Measurements from ENCODE around the gene ZNF830.

The ZNF830 gene

GRCh38 chr17:34987232-34987631 is 25.9 kb downstream of the ZNF830 start:
- Histone ChIP-seq H3K27ac (ENCODE audit: low read depth, low read length, poor library complexity, severe bottlenecking) (no peak overlapping the region), H3K9me3 (ENCODE audit: low read length) (no peaks in the 10 kb centered on the region), H3K79me2 (ENCODE audit: insufficient read depth, low read length) (no peaks in the 10 kb centered on the region), H3F3A (ENCODE audit: insufficient read depth, low read length) (no peaks in the 10 kb centered on the region), H3K4me2 (ENCODE audit: low read length) (no peak overlapping the region), H3K9ac (ENCODE audit: low read length) (no peak overlapping the region), H2AFZ (ENCODE audit: low read length) (no peak overlapping the region), H3K4me3 (ENCODE audit: low read depth, low read length, poor library complexity, severe bottlenecking) (no peak overlapping the region), H3K9me2 (ENCODE audit: low read depth, low read length) (no peaks in the 10 kb centered on the region), H3K4me1 (ENCODE audit: insufficient read depth, low read length, severe bottlenecking) (peaks cover under 1% of the 10 kb centered on the region), H3K36me3 (ENCODE audit: insufficient read depth, low read length) (peaks cover 55% of the 10 kb centered on the region), H4K20me1 (ENCODE audit: insufficient read depth, low read length) (no peaks in the 10 kb centered on the region), H3K27me3 (ENCODE audit: insufficient read depth, low read length) (no peaks in the 10 kb centered on the region)
- TF ChIP-seq CTCF (IDR thresholded peaks at IDR 0.05; ENCODE audit: low read length) (no peak), EZH2 (IDR thresholded peaks at IDR 0.05; ENCODE audit: borderline replicate concordance, low read length) (no peak)

DNA sequence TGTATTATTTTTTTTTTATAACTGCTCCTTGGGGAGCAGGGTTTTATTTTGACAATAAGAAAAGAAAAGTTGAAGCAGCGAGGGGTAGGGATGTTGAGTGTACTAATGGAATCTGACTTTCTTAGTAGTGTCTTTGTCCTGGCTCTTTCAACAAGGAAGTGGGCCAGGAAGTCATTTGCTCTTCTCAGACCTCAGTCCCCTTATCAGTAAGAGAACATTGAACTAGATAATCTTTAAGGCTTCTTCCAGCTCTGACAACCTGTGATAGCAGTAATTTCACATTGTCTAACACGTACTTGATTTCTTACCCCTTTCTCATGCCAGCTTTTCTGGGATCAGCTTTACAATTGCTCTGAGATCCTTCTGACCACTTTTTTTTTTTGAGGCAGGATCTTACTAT is 27.3 kb downstream of the ZNF830 start:
- Histone ChIP-seq H3K9me2 (ENCODE audit: low read depth, low read length) (no peaks in the 10 kb centered on the region), H3K27me3 (ENCODE audit: insufficient read depth, low read length) (no peaks in the 10 kb centered on the region), H2AFZ (ENCODE audit: low read length) (no peak overlapping the region), H3F3A (ENCODE audit: insufficient read depth, low read length) (no peaks in the 10 kb centered on the region), H3K4me3 (ENCODE audit: low read depth, low read length, poor library complexity, severe bottlenecking) (no peak overlapping the region), H3K27ac (ENCODE audit: low read depth, low read length, poor library complexity, severe bottlenecking) (no peak overlapping the region), H4K20me1 (ENCODE audit: insufficient read depth, low read length) (no peaks in the 10 kb centered on the region), H3K36me3 (ENCODE audit: insufficient read depth, low read length) (peaks cover 58% of the 10 kb centered on the region), H3K4me2 (ENCODE audit: low read length) (no peak overlapping the region), H3K79me2 (ENCODE audit: insufficient read depth, low read length) (no peaks in the 10 kb centered on the region), H3K4me1 (ENCODE audit: insufficient read depth, low read length, severe bottlenecking) (no peaks in the 10 kb centered on the region), H3K9me3 (ENCODE audit: low read length) (no peaks in the 10 kb centered on the region), H3K9ac (ENCODE audit: low read length) (no peak overlapping the region)
- TF ChIP-seq EZH2 (IDR thresholded peaks at IDR 0.05; ENCODE audit: borderline replicate concordance, low read length), result no peak

DNA sequence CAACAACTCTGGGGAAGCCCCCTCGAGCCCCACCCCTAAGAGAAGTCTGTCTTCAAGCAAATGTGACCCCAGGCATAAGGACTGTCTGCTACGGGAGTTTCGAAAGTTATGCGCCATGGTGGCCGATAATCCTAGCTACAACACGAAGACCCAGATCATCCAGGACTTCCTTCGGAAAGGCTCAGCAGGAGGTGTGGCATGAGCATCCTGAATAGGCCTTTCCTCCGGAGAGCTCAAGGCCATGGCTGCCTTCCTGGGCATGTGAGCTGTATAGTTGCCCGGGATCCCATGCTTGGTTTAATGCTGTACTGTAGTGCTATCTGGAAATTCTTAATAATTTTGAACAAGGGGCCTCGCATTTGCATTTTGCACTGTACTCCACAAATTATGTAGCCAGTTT is 28.1 kb downstream of the ZNF830 start:
- no peaks in the 10 kb centered on the region for H3K27me3 ChIP-seq (ENCODE audit: insufficient read depth, low read length)
- TF ChIP-seq EZH2 (IDR thresholded peaks at IDR 0.05; ENCODE audit: borderline replicate concordance, low read length) (no peak), CTCF (IDR thresholded peaks at IDR 0.05; ENCODE audit: low read length) (no peak)
- H3K4me1 ChIP-seq (ENCODE audit: insufficient read depth, low read length, severe bottlenecking), result no peaks in the 10 kb centered on the region
- H3F3A ChIP-seq (ENCODE audit: insufficient read depth, low read length), result no peaks in the 10 kb centered on the region
- H3K79me2 ChIP-seq (ENCODE audit: insufficient read depth, low read length), result no peaks in the 10 kb centered on the region
- no peak overlapping the region for H3K4me3 ChIP-seq (ENCODE audit: low read depth, low read length, poor library complexity, severe bottlenecking)
- H4K20me1 ChIP-seq (ENCODE audit: insufficient read depth, low read length), result no peaks in the 10 kb centered on the region
- H2AFZ ChIP-seq (ENCODE audit: low read length), result no peak overlapping the region
- H3K27ac ChIP-seq (ENCODE audit: low read depth, low read length, poor library complexity, severe bottlenecking), result no peak overlapping the region
- no peak overlapping the region for H3K4me2 ChIP-seq (ENCODE audit: low read length)
- no peaks in the 10 kb centered on the region for H3K9me2 ChIP-seq (ENCODE audit: low read depth, low read length)
- peaks cover 67% of the 10 kb centered on the region for H3K36me3 ChIP-seq (ENCODE audit: insufficient read depth, low read length)
- H3K9me3 ChIP-seq (ENCODE audit: low read length), result no peaks in the 10 kb centered on the region
- no peak overlapping the region for H3K9ac ChIP-seq (ENCODE audit: low read length)

DNA sequence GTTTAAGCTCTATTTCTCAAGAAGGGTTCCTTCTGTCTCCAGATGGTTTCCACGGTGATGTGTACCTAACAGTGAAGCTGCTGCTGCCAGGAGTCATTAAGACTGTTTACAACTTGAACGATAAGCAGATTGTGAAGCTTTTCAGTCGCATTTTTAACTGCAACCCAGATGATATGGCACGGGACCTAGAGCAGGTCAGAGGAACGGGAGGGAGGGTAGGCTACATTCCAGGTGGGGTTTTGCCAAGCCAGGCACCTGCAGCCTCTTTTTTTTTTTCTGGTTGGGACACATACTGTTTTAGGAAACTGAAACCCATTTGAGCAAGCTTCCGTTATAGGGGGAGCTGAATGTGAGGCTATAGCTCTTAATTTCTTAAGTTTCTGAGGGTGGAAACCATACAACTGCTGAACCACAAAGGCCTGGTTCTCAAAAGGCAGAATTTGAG is 29.6 kb downstream of the ZNF830 start:
- Histone ChIP-seq H3F3A (ENCODE audit: insufficient read depth, low read length) (no peaks in the 10 kb centered on the region), H2AFZ (ENCODE audit: low read length) (no peak overlapping the region), H3K4me2 (ENCODE audit: low read length) (no peak overlapping the region), H3K4me1 (ENCODE audit: insufficient read depth, low read length, severe bottlenecking) (no peaks in the 10 kb centered on the region), H3K9me2 (ENCODE audit: low read depth, low read length) (no peaks in the 10 kb centered on the region), H3K9me3 (ENCODE audit: low read length) (no peaks in the 10 kb centered on the region), H3K4me3 (ENCODE audit: low read depth, low read length, poor library complexity, severe bottlenecking) (no peak overlapping the region), H3K79me2 (ENCODE audit: insufficient read depth, low read length) (no peaks in the 10 kb centered on the region), H3K27me3 (ENCODE audit: insufficient read depth, low read length) (no peaks in the 10 kb centered on the region), H3K27ac (ENCODE audit: low read depth, low read length, poor library complexity, severe bottlenecking) (no peak overlapping the region), H3K9ac (ENCODE audit: low read length) (no peak overlapping the region), H3K36me3 (ENCODE audit: insufficient read depth, low read length) (peaks cover 77% of the 10 kb centered on the region), H4K20me1 (ENCODE audit: insufficient read depth, low read length) (no peaks in the 10 kb centered on the region)
- TF ChIP-seq CTCF (IDR thresholded peaks at IDR 0.05; ENCODE audit: low read length) (no peak), EZH2 (IDR thresholded peaks at IDR 0.05; ENCODE audit: borderline replicate concordance, low read length) (no peak)

Measured in OCI-LY1 (cell line).